Natural killer cell (primary cell): ENCODE results near the gene PKP1. TPM values are rescaled to one million over a fixed set of nuclear protein-coding genes. Genes with fewer than 3 reads are reported as not detected.

Source experiments
- ATAC-seq, 3 donors: fragments of 150-1000 bp in 2 of 3; fragments of 200-7000 bp in 1 of 3; cut with Tn5 transposase; 1 replicate in 1 of 3; 2 replicates in 2 of 3; pipeline ENCODE4 v1.10.0; 2021; ENCODE audit warnings: mild to moderate bottlenecking in 2 of 3, moderate library complexity in 2 of 3
- DNase-seq, 2 donors: peaks; one replicate each; pipeline versions ENCODE4 v3.0.0 to v3.0.0-alpha.2; 2013 to 2021; ENCODE audit warnings: mixed read lengths in 1 of 2
- H3K27ac ChIP-seq: one replicate; pipeline ENCODE4 v1.5.1; 2013; ENCODE audit warnings: mild to moderate bottlenecking, low read length
- H3K27me3 ChIP-seq: one replicate; pipeline ENCODE4 v1.6.1; 2013; ENCODE audit warnings: low read length; ENCODE audit not compliant: control insufficient read depth, insufficient read depth
- H3K36me3 ChIP-seq: one replicate; pipeline ENCODE4 v1.6.1; 2013; ENCODE audit warnings: low read length; ENCODE audit not compliant: control insufficient read depth, insufficient read depth
- H3K4me1 ChIP-seq: one replicate; pipeline ENCODE4 v1.6.1; 2013; ENCODE audit warnings: low read length; ENCODE audit not compliant: control insufficient read depth, insufficient read depth
- H3K4me3 ChIP-seq: one replicate; pipeline ENCODE4 v1.5.1; 2013; ENCODE audit warnings: low read length
- H3K9me3 ChIP-seq: one replicate; pipeline ENCODE4 v1.6.1; 2013; ENCODE audit warnings: low read length; ENCODE audit not compliant: control insufficient read depth, insufficient read depth
- H3K27ac Mint-ChIP-seq, 2 donors: one replicate each; pipeline ENCODE4 v1.8.0; 2022; ENCODE audit warnings: mild to moderate bottlenecking in 2 of 2, mixed read lengths in 2 of 2, moderate library complexity in 1 of 2
- H3K27me3 Mint-ChIP-seq, 2 donors: one replicate each; pipeline ENCODE4 v1.8.0; 2022; ENCODE audit warnings: low read depth in 2 of 2, mixed read lengths in 2 of 2
- H3K36me3 Mint-ChIP-seq: one replicate; pipeline ENCODE4 v1.8.0; 2022; ENCODE audit warnings: mixed read lengths
- H3K4me1 Mint-ChIP-seq, 2 donors: one replicate each; pipeline ENCODE4 v1.8.0; 2022; ENCODE audit warnings: mixed read lengths in 2 of 2
- H3K4me3 Mint-ChIP-seq: one replicate; pipeline ENCODE4 v1.8.0; 2022; ENCODE audit warnings: mild to moderate bottlenecking, moderate library complexity, mixed read lengths
- H3K9me3 Mint-ChIP-seq, 2 donors: one replicate each; pipeline ENCODE4 v1.8.0; 2022; ENCODE audit warnings: mixed read lengths in 2 of 2
- CTCF ChIP-seq: fragments of 200-600 bp; IDR thresholded peaks from one replicate; pipeline ENCODE4 v1.8.0; 2022; ENCODE audit warnings: antibody characterized with exemption
- WGBS: methylation state at CpG from one replicate; pipeline ENCODE4 v1.1.7; 2013; ENCODE audit warnings: missing lambda C conversion rate; ENCODE audit not compliant: insufficient coverage; 5-methylcytosine and 5-hydroxymethylcytosine counted together
- intact Hi-C: fragments of 100-400 bp; cut with micrococcal nuclease; formaldehyde crosslinking; loops from one replicate; pipeline ENCODE4 v1.14.2; 2022
- total RNA-seq, 4 donors: library from RNA; stranded (reverse); fragments of 120-200 nt in 1 of 4; gene quantifications; one replicate each; pipeline versions ENCODE4 v1.2.3 to v1.2.4, GENCODE V29; 2013 to 2022

Gene PKP1
- total RNA-seq, 3 donors from 2014 or later (not counting 1 experiment from before 2014, with no cell fraction given): not detected

- intact Hi-C loops: no loop called here
- H3K27me3 ChIP-seq: no peaks in the 10 kb centered on the region
Observed at GRCh38 chr1:201363467-201363866, 80.2 kb downstream of the PKP1 start.

DNA sequence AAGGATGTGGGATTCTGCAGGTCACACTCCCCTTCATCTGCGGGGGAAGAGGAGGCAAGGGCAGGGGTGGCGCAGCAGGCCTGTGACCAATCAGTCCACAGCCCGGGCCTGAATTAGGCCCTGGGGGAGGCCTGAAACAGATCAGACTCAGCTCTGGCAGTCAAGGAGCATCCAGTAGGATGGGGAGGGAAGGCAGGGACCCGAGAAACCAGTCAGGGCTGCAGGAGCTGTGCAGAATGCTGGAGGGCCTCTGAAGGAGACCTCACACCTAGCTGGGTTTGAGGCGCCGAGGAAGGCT is 81.5 kb downstream of the PKP1 start:
- H3K4me1 ChIP-seq: no peaks in the 10 kb centered on the region
- ATAC-seq (no peak), DNase-seq (no peak)
- H3K9me3 ChIP-seq: no peaks in the 10 kb centered on the region
- H3K27me3 ChIP-seq: no peaks in the 10 kb centered on the region
- Mint-ChIP-seq H3K36me3 (no peaks in the 10 kb centered on the region), H3K4me3 (no peak overlapping the region), H3K27me3 (peaks cover 0 to 7% of the 10 kb centered on the region in 2 donors), H3K9me3 (no peaks in the 10 kb centered on the region), H3K27ac (no peak overlapping the region), H3K4me1 (no peaks in the 10 kb centered on the region)
- H3K4me3 ChIP-seq: no peak overlapping the region
- intact Hi-C loops: no loop called here
- TF ChIP-seq CTCF: no peak
- H3K36me3 ChIP-seq: no peaks in the 10 kb centered on the region
- no peak overlapping the region for H3K27ac ChIP-seq
- WGBS: 88% methylated on average over 6 of the region's 6 CpGs

More at GRCh38 chr1:201363467-201363866, 80.2 kb downstream of the PKP1 start:
- no peaks in the 10 kb centered on the region for H3K9me3 Mint-ChIP-seq
- no peaks in the 10 kb centered on the region for H3K36me3 Mint-ChIP-seq
- no peaks in the 10 kb centered on the region for H3K4me1 ChIP-seq
- H3K36me3 ChIP-seq: no peaks in the 10 kb centered on the region
- no peak for ATAC-seq
- no peaks in the 10 kb centered on the region for H3K9me3 ChIP-seq
- peaks cover 7 to 9% of the 10 kb centered on the region in 2 donors for H3K27me3 Mint-ChIP-seq
- no peak overlapping the region for H3K4me3 Mint-ChIP-seq
- no peaks in the 10 kb centered on the region for H3K4me1 Mint-ChIP-seq
- H3K27ac ChIP-seq: no peak overlapping the region
- 74% methylated on average over 8 of the region's 8 CpGs for WGBS
- H3K27ac Mint-ChIP-seq: no peak overlapping the region
- TF ChIP-seq CTCF: no peak
- DNase-seq: no peak
- no peak overlapping the region for H3K4me3 ChIP-seq

DNA sequence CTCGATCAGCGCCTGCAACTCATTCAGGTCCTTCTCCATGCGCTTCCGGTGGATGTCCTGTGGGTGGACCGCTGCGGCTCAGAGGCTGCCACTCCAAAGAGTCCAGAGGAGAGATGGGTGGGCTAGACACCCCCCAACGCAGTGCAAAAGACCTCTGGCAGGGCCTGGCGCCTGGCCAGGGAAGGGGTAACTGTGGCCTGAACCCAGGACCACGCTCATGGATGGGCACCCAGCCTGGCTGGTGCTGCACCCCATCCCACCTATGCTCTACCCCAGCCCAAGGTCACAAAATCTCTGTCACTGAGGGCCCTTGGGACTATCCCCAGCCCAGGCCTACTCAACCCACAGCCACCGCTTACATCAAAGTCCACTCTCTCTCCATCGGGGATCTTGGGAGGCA is 81.9 kb downstream of the PKP1 start:
- no peaks in the 10 kb centered on the region for H3K36me3 Mint-ChIP-seq
- no peaks in the 10 kb centered on the region for H3K9me3 Mint-ChIP-seq
- Histone ChIP-seq H3K4me1 (no peaks in the 10 kb centered on the region), H3K36me3 (no peaks in the 10 kb centered on the region), H3K27ac (no peak overlapping the region), H3K27me3 (no peaks in the 10 kb centered on the region), H3K4me3 (no peak overlapping the region), H3K9me3 (no peaks in the 10 kb centered on the region)
- ATAC-seq (no peak), DNase-seq (no peak)
- peaks cover 0 to 7% of the 10 kb centered on the region in 2 donors for H3K27me3 Mint-ChIP-seq
- WGBS: 86% methylated on average over 11 of the region's 11 CpGs
- no peak overlapping the region for H3K4me3 Mint-ChIP-seq
- no peaks in the 10 kb centered on the region for H3K4me1 Mint-ChIP-seq
- intact Hi-C loops: no loop called here
- H3K27ac Mint-ChIP-seq: no peak overlapping the region
- TF ChIP-seq CTCF: no peak

DNA sequence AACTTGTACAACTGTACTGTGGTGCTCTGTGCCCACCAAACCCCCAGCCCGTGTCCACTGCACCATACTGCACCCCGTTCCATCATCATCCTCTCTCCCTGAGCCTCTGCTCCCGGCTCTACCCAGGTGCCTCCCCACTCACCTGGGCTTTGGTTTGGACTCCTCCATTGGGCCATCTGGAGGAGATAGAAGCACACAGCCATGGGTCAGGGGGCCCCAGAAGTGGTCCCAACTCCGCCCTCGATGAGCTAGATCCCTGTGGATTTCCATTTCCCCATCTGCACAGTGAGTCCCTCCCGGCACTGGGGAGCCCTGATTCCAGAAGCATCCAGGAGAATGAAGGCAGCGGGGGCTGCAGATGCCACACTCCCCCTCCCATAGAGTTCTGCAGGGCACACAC is 83.4 kb downstream of the PKP1 start:
- TF ChIP-seq CTCF: no peak
- Histone ChIP-seq H3K27ac (no peak overlapping the region), H3K27me3 (no peaks in the 10 kb centered on the region), H3K4me3 (no peak overlapping the region), H3K36me3 (no peaks in the 10 kb centered on the region), H3K4me1 (no peaks in the 10 kb centered on the region), H3K9me3 (no peaks in the 10 kb centered on the region)
- ATAC-seq: no peak
- WGBS: 63% methylated on average over 7 of the region's 7 CpGs
- no peaks in the 10 kb centered on the region for H3K9me3 Mint-ChIP-seq
- intact Hi-C loops: no loop called here
- no peaks in the 10 kb centered on the region for H3K36me3 Mint-ChIP-seq
- no peak overlapping the region for H3K27ac Mint-ChIP-seq
- H3K4me3 Mint-ChIP-seq: no peak overlapping the region
- no peak for DNase-seq
- H3K27me3 Mint-ChIP-seq: peaks cover 0 to 17% of the 10 kb centered on the region in 2 donors
- H3K4me1 Mint-ChIP-seq: no peaks in the 10 kb centered on the region
